Measurements from ENCODE around the gene CASQ2. TPM values are rescaled to one million over a fixed set of nuclear protein-coding genes. Genes with fewer than 3 reads are reported as not detected.
"Not testable (repeated sequence)": the region's sequence is repeated elsewhere in the genome, so short reads cannot be mapped to it uniquely, and the experiment has no call there.

Gene CASQ2
- total and polyA plus RNA-seq, 2 donors (not counting 3 experiments of a cell fraction or from before 2014, with no cell fraction given): not detected

DNA sequence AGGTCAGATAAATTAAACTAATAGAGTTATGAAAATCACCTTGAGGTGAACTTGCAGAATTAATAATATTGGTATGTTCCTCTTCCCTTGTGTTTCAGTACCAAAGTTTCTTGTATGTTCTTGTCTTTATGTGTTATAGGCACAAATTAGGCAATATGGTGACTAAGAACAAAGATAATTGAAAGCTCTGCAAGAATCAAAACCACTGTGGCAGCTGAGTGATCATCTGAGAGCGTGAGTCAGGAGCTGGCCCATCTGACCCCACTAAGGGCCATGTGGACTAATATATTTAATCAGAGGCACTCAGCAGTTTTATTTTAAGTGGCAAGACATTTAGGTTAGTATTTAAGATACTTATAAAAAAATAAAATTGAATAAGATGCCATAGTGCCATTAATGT is 12.8 kb upstream of the CASQ2 start:
- CTCF ChIA-PET: interaction anchor here (0.8 to 2.7 kb wide), 3 partner anchors 10 to 19 kb away, joined by 3 to 11 read pairs (median 4); no protein-coding TSS in a partner anchor
- dilution Hi-C loops (cut with MboI; ENCODE audit: extremely low pct_ligation_motif_present, low sequenced_read_pairs): no loop called here
- no peak overlapping the region for H3K27ac ChIP-seq (ENCODE audit: insufficient read depth, low read depth, low read length)

DNA sequence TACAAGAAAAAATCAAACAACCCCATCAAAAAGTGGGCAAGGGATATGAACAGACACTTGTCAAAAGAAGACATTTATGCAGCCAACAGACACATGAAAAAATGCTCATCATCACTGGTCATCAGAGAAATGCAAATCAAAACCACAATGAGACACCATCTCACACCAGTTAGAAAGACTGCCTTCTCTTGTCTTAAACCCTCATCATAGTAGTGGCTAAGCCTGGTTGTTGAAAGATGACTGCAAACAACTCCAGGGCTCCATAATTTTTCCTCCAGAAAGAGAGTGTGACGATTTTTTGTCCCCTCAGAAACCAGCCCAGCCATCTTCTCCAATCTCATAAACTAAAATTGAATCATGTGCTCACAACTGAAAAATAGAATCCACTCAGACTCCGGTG is 12.1 kb upstream of the CASQ2 start:
- FAIRE-seq; H3K9me1 ChIP-seq (replicated peaks; ENCODE audit: control insufficient read depth, extremely low read depth, insufficient read depth, low read length); H4K20me1 ChIP-seq (replicated peaks; ENCODE audit: control insufficient read depth, extremely low read depth, insufficient read depth, low read length); BruUV-seq (replicated peaks); H3K4me2 ChIP-seq (ENCODE audit: insufficient read depth, low read length); H3K79me2 ChIP-seq (ENCODE audit: control insufficient read depth, insufficient read depth, low read length); H2AFZ ChIP-seq (ENCODE audit: low read depth, low read length); CTCF ChIA-PET; H3K36me3 ChIP-seq (ENCODE audit: control insufficient read depth in 2 of 2, extremely low read depth in 1 of 2, insufficient read depth in 2 of 2, low read length in 2 of 2); H3K27me3 ChIP-seq (ENCODE audit: control insufficient read depth in 2 of 2, insufficient read depth in 2 of 2, low read length in 2 of 2); H3K4me3 ChIP-seq (replicated peaks in 1 of 3; ENCODE audit: insufficient read depth in 1 of 3, low read depth in 1 of 3, low read length in 3 of 3); POLR2A ChIA-PET; H3K4me1 ChIP-seq (ENCODE audit: control insufficient read depth, extremely low read depth, insufficient read depth, low read length); intact Hi-C loops (cut with micrococcal nuclease); H3K27ac ChIP-seq (ENCODE audit: insufficient read depth, low read depth, low read length); H3K9me3 ChIP-seq (replicated peaks; ENCODE audit: control insufficient read depth, insufficient read depth, low read length); H3K9ac ChIP-seq (replicated peaks; ENCODE audit: extremely low read depth, insufficient read depth, low read length); DNase-seq (ENCODE audit: low read depth, low spot score); dilution Hi-C loops (cut with MboI; ENCODE audit: extremely low pct_ligation_motif_present, low sequenced_read_pairs): not testable (repeated sequence)

More for the DNA sequence above, 12.8 kb upstream of the CASQ2 start:
- Histone ChIP-seq H2AFZ (ENCODE audit: low read depth, low read length) (no peak overlapping the region), H3K9me1 (replicated peaks; ENCODE audit: control insufficient read depth, extremely low read depth, insufficient read depth, low read length) (no peaks in the 10 kb centered on the region), H3K4me2 (ENCODE audit: insufficient read depth, low read length) (no peak overlapping the region), H3K4me1 (ENCODE audit: control insufficient read depth, extremely low read depth, insufficient read depth, low read length) (no peaks in the 10 kb centered on the region), H3K36me3 (ENCODE audit: control insufficient read depth in 2 of 2, extremely low read depth in 1 of 2, insufficient read depth in 2 of 2, low read length in 2 of 2) (no peaks in the 10 kb centered on the region), H3K79me2 (ENCODE audit: control insufficient read depth, insufficient read depth, low read length) (no peaks in the 10 kb centered on the region), H3K9ac (replicated peaks; ENCODE audit: extremely low read depth, insufficient read depth, low read length) (no peak overlapping the region), H4K20me1 (replicated peaks; ENCODE audit: control insufficient read depth, extremely low read depth, insufficient read depth, low read length) (no peaks in the 10 kb centered on the region), H3K9me3 (replicated peaks; ENCODE audit: control insufficient read depth, insufficient read depth, low read length) (no peaks in the 10 kb centered on the region), H3K27me3 (ENCODE audit: control insufficient read depth in 2 of 2, insufficient read depth in 2 of 2, low read length in 2 of 2) (peaks cover 1 to 6% of the 10 kb centered on the region in 2 experiments), H3K4me3 (replicated peaks in 1 of 3; ENCODE audit: insufficient read depth in 1 of 3, low read depth in 1 of 3, low read length in 3 of 3) (no peak overlapping the region)
- POLR2A ChIA-PET: no interaction called here
- TF ChIP-seq JUN (IDR thresholded peaks at IDR 0.05; ENCODE audit: borderline replicate concordance, insufficient read depth, insufficient read length, low read depth) (no peak), POLR2A (IDR thresholded peaks at IDR 0.05; ENCODE audit: low read depth, low read length) (no peak), GATA2 (IDR thresholded peaks at IDR 0.05; ENCODE audit: insufficient read depth, insufficient read length, low read depth, low read length) (no peak), MYC (IDR thresholded peaks at IDR 0.05; ENCODE audit: low read depth, low read length) (no peak), POLR2AphosphoS5 (IDR thresholded peaks at IDR 0.05; ENCODE audit: insufficient read depth, low read depth, low read length) (no peak), EZH2 (IDR thresholded peaks at IDR 0.05; ENCODE audit: borderline replicate concordance, low read depth, low read length, severe bottlenecking) (no peak), FOS (IDR thresholded peaks at IDR 0.05; ENCODE audit: borderline replicate concordance, insufficient read depth, low read length) (no peak)
- TF ChIP-seq, protein P1, sequence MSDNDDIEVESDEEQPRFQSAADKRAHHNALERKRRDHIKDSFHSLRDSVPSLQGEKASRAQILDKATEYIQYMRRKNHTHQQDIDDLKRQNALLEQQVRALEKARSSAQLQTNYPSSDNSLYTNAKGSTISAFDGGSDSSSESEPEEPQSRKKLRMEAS (IDR thresholded peaks at IDR 0.05; ENCODE audit: insufficient read depth, insufficient read length): no peak
- TF ChIP-seq, protein P2, sequence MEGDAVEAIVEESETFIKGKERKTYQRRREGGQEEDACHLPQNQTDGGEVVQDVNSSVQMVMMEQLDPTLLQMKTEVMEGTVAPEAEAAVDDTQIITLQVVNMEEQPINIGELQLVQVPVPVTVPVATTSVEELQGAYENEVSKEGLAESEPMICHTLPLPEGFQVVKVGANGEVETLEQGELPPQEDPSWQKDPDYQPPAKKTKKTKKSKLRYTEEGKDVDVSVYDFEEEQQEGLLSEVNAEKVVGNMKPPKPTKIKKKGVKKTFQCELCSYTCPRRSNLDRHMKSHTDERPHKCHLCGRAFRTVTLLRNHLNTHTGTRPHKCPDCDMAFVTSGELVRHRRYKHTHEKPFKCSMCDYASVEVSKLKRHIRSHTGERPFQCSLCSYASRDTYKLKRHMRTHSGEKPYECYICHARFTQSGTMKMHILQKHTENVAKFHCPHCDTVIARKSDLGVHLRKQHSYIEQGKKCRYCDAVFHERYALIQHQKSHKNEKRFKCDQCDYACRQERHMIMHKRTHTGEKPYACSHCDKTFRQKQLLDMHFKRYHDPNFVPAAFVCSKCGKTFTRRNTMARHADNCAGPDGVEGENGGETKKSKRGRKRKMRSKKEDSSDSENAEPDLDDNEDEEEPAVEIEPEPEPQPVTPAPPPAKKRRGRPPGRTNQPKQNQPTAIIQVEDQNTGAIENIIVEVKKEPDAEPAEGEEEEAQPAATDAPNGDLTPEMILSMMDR (IDR thresholded peaks at IDR 0.05; ENCODE audit: extremely low read depth in 1 of 2, insufficient read depth in 1 of 2, low read depth in 1 of 2, low read length in 2 of 2): no peak
- DNase-seq (ENCODE audit: low read depth, low spot score) (no peak), FAIRE-seq (no peak)
- intact Hi-C loops (cut with micrococcal nuclease): no loop called here
- BruUV-seq (replicated peaks): no TSS peak

DNA sequence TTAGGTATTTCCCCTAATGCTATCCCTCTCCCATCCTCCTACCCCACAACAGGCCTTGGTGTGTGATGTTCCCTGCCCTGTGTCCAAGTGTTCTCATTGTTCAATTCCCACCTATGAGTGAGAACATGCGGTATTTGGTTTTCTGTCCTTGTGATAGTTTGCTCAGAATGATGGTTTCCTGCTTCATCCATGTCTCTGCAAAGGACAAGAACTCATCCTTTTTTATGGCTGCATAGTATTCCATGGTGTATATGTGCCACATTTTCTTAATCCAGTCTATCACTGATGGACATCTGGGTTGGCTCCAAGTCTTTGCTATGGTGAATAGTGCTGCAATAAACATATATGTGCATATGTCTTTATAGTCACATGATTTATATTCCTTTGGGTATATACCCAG is 10.6 kb upstream of the CASQ2 start:
- ChIA-PET CTCF (interaction anchor here (2.0 kb wide), 1 partner anchor 171 kb away, joined by 6 read pairs; no protein-coding TSS in a partner anchor), POLR2A (interaction anchor here (0.6 kb wide), 1 partner anchor 7 kb away, joined by 4 read pairs; no protein-coding TSS in a partner anchor)
- BruUV-seq (replicated peaks): not testable (repeated sequence)

More for the DNA sequence above, 10.6 kb upstream of the CASQ2 start:
- dilution Hi-C loops (cut with MboI; ENCODE audit: extremely low pct_ligation_motif_present, low sequenced_read_pairs); H3K9me3 ChIP-seq (replicated peaks; ENCODE audit: control insufficient read depth, insufficient read depth, low read length); intact Hi-C loops (cut with micrococcal nuclease); DNase-seq (ENCODE audit: low read depth, low spot score); H3K4me2 ChIP-seq (ENCODE audit: insufficient read depth, low read length); H2AFZ ChIP-seq (ENCODE audit: low read depth, low read length); H3K4me3 ChIP-seq (replicated peaks in 1 of 3; ENCODE audit: insufficient read depth in 1 of 3, low read depth in 1 of 3, low read length in 3 of 3); FAIRE-seq; H3K9me1 ChIP-seq (replicated peaks; ENCODE audit: control insufficient read depth, extremely low read depth, insufficient read depth, low read length); H3K79me2 ChIP-seq (ENCODE audit: control insufficient read depth, insufficient read depth, low read length); H3K27ac ChIP-seq (ENCODE audit: insufficient read depth, low read depth, low read length); H4K20me1 ChIP-seq (replicated peaks; ENCODE audit: control insufficient read depth, extremely low read depth, insufficient read depth, low read length); H3K9ac ChIP-seq (replicated peaks; ENCODE audit: extremely low read depth, insufficient read depth, low read length); H3K4me1 ChIP-seq (ENCODE audit: control insufficient read depth, extremely low read depth, insufficient read depth, low read length); H3K36me3 ChIP-seq (ENCODE audit: control insufficient read depth in 2 of 2, extremely low read depth in 1 of 2, insufficient read depth in 2 of 2, low read length in 2 of 2): not testable (repeated sequence)
- peaks cover 1 to 14% of the 10 kb centered on the region in 2 experiments for H3K27me3 ChIP-seq (ENCODE audit: control insufficient read depth in 2 of 2, insufficient read depth in 2 of 2, low read length in 2 of 2)

All from endothelial cell of umbilical vein (primary cell).